ENCODE measurements around the gene HRCT1.

The HRCT1 gene

GRCh38 chr9:35944841-35945240 lies 38.8 kb downstream of the HRCT1 start:
- no peak for DNase-seq
- Histone ChIP-seq H3K36me3 (ENCODE audit: insufficient read depth, low read length) (no peaks in the 10 kb centered on the region), H3K4me1 (ENCODE audit: insufficient read depth, low read length) (peaks cover 25% of the 10 kb centered on the region), H3K27me3 (ENCODE audit: insufficient read depth, low read length, poor library complexity) (no peaks in the 10 kb centered on the region), H3K9ac (ENCODE audit: low read depth, low read length) (no peak overlapping the region), H3K4me2 (ENCODE audit: insufficient read depth, low read length) (no peak overlapping the region), H2AFZ (ENCODE audit: low read depth, low read length) (no peak overlapping the region), H3K27ac (ENCODE audit: low read length) (no peak overlapping the region), H3K9me3 (ENCODE audit: insufficient read depth, low read length, severe bottlenecking) (no peaks in the 10 kb centered on the region), H4K20me1 (ENCODE audit: insufficient read depth, low read length) (no peaks in the 10 kb centered on the region), H3K79me2 (ENCODE audit: insufficient read depth, low read length) (no peaks in the 10 kb centered on the region), H3K4me3 (ENCODE audit: low read depth in 1 of 2, low read length in 2 of 2) (no peak overlapping the region)
- TF ChIP-seq EZH2 (IDR thresholded peaks at IDR 0.05; ENCODE audit: borderline replicate concordance, low read depth, low read length, severe bottlenecking) (no peak), CTCF (IDR thresholded peaks at IDR 0.05; ENCODE audit: borderline replicate concordance, extremely low read depth, low read length, poor library complexity, severe bottlenecking) (no peak)
- ATAC-seq (ENCODE audit: insufficient read depth, low read depth): no peak

GRCh38 chr9:35945341-35946018 lies 39.5 kb downstream of the HRCT1 start:
- Histone ChIP-seq H2AFZ (ENCODE audit: low read depth, low read length) (0 out of 2 replicates have a peak overlapping the region, but pooled peaks have one; percentile 46), H3K27me3 (ENCODE audit: insufficient read depth, low read length, poor library complexity) (no peaks in the 10 kb centered on the region), H4K20me1 (ENCODE audit: insufficient read depth, low read length) (no peaks in the 10 kb centered on the region), H3K4me3 (ENCODE audit: low read depth in 1 of 2, low read length in 2 of 2) (no peak overlapping the region), H3K9me3 (ENCODE audit: insufficient read depth, low read length, severe bottlenecking) (no peaks in the 10 kb centered on the region), H3K4me1 (ENCODE audit: insufficient read depth, low read length) (peaks cover 18% of the 10 kb centered on the region), H3K36me3 (ENCODE audit: insufficient read depth, low read length) (no peaks in the 10 kb centered on the region), H3K79me2 (ENCODE audit: insufficient read depth, low read length) (no peaks in the 10 kb centered on the region), H3K9ac (ENCODE audit: low read depth, low read length) (no peak overlapping the region), H3K27ac (ENCODE audit: low read length) (no peak overlapping the region), H3K4me2 (ENCODE audit: insufficient read depth, low read length) (no peak overlapping the region)
- peak; percentile 64 for DNase-seq
- TF ChIP-seq EZH2 (IDR thresholded peaks at IDR 0.05; ENCODE audit: borderline replicate concordance, low read depth, low read length, severe bottlenecking) (no peak), CTCF (IDR thresholded peaks at IDR 0.05; ENCODE audit: borderline replicate concordance, extremely low read depth, low read length, poor library complexity, severe bottlenecking) (peak; percentile 86)
- ATAC-seq (ENCODE audit: insufficient read depth, low read depth): peak; percentile 74; the same call in 2 of the 3 replicates

- no peaks in the 10 kb centered on the region for H3K79me2 ChIP-seq (ENCODE audit: insufficient read depth, low read length)
- ATAC-seq (ENCODE audit: insufficient read depth, low read depth): no peak
- H3K4me2 ChIP-seq (ENCODE audit: insufficient read depth, low read length): no peak overlapping the region
- H3K9ac ChIP-seq (ENCODE audit: low read depth, low read length): no peak overlapping the region
- no peaks in the 10 kb centered on the region for H3K4me1 ChIP-seq (ENCODE audit: insufficient read depth, low read length)
- no peaks in the 10 kb centered on the region for H3K9me3 ChIP-seq (ENCODE audit: insufficient read depth, low read length, severe bottlenecking)
- H4K20me1 ChIP-seq (ENCODE audit: insufficient read depth, low read length): no peaks in the 10 kb centered on the region
- no peaks in the 10 kb centered on the region for H3K36me3 ChIP-seq (ENCODE audit: insufficient read depth, low read length)
- H3K4me3 ChIP-seq (ENCODE audit: low read depth in 1 of 2, low read length in 2 of 2): no peak overlapping the region
- no peak overlapping the region for H2AFZ ChIP-seq (ENCODE audit: low read depth, low read length)
- no peak overlapping the region for H3K27ac ChIP-seq (ENCODE audit: low read length)
- no peak for TF ChIP-seq CTCF (IDR thresholded peaks at IDR 0.05; ENCODE audit: borderline replicate concordance, extremely low read depth, low read length, poor library complexity, severe bottlenecking)
- TF ChIP-seq EZH2 (IDR thresholded peaks at IDR 0.05; ENCODE audit: borderline replicate concordance, low read depth, low read length, severe bottlenecking): no peak
- DNase-seq: no peak
- no peaks in the 10 kb centered on the region for H3K27me3 ChIP-seq (ENCODE audit: insufficient read depth, low read length, poor library complexity)
Measured at GRCh38 chr9:35948451-35948850, 42.4 kb downstream of the HRCT1 start.
